Kidney tubule cell (primary cell): Measurements from ENCODE around the gene CALML6.

Source experiments
- DNase-seq: peaks from one replicate; pipeline ENCODE4 v3.0.0-alpha.2; 2018; ENCODE audit warnings: low spot score

CALML6 gene

DNA sequence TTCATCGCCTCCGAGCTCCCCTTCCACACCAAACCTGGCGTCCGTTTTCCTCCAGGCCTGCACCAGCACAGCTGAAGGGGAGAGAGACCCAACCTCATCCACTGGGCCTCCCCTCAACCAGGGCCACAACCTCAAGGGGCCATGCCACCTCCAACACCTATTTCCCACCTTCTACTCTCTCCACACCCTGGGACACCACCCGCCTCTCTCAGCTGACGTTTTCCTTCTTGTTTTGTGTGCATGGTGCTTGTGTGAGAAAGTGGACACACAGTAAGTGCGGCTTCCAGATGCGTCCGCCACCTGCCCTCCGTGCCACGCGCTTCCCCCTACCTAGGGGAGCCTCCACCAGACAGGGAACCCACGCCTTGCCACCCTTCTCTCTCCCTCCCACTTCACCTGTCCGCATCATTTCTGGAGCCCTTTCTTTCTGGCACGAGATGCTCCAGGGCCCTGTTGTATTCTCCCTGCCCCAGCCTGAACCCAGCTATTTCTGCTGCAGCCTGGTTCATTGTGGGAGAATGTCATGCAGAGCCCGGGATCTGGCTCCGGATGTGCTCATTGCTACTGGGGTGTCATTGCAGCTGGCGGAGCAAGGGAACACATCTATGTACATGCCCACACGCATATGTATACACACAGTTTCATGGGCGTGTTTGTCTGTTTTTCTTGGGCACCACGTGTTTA, 22.8 kb upstream of the CALML6 start:
- no peak for DNase-seq

DNA sequence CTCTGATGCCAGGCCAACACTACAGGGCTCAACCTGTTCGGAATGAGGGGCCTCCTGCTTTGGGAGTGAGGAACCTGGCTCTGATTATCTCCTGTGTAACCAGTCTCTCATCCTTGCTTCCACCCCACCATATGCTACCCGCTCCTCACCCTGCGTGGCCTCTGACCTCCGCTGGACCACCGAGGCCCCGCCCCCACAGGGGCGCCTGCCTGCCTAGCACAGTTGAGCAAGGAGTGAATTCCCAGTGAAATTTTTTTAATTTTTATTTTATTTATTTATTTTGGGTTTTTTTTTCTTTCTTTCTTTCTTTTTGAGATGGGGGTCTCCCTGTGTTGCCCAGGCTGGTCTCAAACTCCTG, 22.3 kb upstream of the CALML6 start:
- DNase-seq: no peak

DNA sequence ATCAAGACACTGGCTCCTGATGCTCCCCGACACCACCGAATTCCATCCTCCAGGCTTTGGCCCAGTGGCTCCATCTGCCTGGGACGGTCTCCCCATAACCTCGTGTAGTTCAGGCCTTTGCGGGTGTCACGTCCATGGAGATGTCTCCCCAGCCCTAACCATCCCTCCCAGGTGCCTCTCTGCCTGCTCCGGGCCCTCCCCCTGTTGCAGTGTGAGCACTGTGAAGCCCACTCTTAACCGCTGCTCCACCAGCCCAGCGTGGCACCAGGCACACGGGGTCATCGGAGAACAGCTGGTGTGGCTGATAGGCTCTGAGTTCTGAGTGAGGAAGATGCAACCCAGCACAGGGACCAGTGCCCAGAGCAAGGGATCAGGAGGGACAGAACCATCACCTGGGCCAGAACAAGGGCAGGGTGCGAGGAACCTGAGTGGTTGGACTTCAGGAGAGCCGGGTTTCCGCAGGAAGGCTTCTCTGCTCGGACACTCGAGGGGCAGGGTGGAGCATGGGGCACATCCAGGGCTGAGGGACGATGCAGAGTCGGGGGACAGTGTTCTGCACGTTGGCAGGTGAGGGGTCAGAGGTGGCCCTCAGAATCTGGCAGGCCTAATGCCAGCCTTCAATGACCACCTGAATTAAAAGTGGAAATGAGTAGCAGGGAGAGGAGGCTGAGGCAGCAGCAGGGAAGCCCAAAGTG, 21.6 kb upstream of the CALML6 start:
- no peak for DNase-seq

DNA sequence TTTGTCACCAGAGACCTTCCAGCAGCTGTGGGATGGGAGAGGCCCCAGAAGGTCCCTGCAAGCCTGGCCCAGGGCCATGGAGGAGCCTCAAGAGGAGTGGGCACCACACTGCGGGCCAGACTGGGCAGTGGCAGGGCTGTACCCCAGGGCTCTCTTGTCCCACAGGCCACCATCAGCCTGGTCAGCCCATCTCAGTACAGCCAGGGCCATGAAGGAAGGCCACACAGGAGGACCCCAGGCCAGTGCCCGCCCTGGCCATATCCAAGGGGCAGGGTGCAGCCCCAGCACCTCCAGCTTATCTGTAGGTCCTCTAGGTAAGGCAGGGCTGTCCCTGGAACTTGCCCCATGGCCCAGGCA, 21.1 kb upstream of the CALML6 start:
- DNase-seq: no peak

DNA sequence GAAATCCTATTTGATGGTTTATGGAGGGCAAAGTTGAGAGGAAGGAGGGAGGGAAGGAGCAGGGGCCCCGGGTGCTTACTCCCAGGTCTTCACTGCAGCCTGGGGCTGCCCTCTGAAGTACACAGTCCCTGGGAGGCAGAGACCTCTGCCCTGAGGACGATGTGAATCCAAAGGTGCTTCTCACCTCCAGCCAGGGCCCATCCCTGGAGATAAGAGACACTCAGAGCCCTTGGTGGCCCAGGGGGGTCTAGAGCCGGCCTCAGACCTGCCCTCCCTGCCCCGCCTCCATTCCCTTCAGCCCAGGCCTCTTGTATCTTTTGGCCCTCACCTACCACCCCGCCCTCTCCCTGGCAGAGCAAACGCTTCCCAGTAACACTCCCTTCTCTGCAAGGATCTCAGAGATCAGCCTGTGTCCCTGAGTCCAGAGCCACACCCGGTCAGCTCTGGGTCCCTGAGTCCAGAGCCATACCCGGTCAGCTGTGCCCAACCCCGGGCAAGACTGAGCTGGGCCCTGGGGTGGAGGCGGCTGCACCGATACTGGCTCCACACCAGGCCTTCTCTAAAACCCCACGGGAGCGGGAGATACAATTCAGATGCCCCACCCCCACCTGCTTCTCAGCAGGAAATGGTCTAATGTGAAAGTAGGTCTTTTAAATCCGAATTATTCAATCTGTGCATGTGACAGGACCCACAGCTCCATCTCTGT, 20.6 kb upstream of the CALML6 start:
- DNase-seq: no peak

DNA sequence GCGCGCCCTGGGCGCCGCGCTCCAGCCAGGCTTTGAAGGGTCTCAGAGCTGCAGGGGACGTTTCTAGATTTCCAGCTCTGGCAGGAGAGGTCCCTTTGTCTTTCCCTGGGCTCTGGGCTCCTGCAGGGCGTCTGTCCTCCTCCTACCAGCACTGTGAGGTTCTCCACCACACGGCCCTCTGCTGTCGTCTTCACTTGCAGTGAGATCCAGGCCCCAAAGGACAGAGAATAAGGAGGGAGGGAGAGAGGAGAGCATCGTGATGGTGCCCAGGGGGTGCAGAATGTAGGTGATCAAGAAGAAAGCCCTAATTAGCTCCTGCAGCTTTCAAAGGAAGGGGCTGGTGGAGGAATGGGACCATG, 20.0 kb upstream of the CALML6 start:
- no peak for DNase-seq

DNA sequence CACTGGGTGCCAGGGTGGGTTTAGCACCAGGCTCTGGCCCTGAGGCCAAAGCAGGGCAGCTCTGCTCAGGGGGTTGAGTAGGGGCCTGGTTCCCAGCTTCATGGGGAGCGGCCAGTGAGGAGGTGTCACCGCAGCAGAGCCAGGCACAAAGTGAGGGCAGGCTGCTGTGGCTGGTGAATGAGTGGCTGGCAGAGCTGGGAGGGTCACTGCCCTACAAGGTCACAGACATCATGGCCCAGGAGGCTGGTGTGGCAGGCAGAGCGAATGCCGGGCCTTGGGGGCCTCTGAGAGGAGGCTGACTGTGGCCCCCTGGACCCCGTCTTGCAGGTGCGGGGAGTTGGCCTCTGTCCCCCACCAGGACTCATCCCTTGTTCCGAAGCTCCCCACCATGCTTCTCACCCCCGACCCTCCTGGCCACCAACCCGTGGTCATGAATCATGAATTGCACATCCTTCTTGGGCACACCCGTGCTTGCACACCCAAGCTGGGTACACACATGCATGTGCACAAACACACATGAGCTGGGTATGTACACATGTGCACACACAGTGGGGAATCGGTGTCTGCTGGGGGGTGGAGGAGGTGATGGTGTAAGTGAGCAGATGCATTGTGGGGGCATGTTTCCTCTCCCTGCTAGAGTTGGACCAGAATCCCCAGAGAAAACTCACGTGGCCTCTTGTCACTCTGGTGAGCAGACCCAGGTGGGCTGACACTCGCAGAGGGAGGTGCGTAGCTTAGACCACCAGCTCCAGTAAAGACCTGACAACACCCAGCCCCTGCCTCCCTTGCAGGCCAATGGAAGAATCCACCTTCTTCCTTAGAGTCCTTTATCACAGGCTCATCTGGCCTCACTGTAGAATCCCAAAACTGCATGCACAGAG, 19.4 kb upstream of the CALML6 start:
- no peak for DNase-seq

DNA sequence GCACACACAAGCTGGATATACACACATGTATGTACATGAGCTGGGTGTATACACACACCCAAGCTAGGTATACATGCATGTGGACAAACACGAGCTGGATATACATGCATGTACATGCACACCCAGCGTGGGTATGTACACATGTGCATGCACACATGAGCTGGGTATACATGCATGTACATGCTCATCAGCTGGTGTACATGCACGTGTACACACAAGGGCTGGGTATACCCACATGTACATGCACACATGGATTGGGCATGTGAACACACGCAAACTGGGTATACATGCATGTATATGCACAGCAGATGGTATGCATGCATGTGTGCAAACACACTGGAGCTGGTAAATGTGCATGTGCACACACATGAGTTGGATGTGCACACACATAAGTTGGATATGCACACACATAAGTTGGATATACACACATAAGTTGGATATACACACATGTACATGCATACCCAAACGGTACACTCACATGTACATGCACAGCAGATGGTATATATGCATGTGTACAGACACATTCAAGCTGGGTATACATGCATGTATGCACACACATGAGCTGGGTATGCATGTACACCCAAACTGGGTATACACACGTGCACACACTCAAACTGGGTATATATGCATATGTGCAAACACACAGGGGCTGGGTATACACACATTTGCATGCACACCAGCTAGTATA, 16.7 kb upstream of the CALML6 start:
- no peak for DNase-seq

DNA sequence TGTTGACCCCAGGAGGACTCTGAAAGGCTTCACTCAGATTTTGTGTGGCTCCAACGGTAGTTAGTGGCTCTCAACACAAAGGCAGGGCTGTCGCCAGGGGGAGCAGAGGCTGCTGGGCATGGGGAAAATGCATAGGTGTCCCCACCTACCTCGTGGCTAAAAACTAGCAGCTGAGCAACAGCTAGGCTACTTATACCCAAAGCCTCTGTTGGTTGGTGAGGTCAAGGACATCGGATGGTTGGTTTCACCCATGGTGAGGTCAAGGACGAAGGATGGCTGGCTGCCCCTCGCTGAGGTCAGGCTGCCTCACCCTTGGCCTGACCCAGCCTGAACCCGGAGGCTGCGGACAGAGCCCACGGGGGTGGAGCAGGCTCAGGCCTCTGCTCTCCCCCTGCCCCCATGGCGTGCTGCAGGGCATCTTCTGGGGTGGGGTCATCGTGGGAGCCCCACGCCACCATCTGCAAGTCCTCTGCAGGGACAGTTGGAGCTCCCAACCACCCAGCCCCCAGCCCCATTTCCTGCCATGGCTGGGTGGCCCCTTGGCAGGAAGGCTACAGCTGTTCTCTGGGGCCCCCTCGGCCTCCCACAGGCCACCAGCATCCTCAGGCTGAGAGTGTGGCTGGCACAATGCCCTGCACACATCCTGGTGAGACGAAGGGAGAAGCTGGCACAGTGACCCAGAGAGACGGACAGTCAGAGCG, 15.6 kb upstream of the CALML6 start:
- no peak for DNase-seq

DNA sequence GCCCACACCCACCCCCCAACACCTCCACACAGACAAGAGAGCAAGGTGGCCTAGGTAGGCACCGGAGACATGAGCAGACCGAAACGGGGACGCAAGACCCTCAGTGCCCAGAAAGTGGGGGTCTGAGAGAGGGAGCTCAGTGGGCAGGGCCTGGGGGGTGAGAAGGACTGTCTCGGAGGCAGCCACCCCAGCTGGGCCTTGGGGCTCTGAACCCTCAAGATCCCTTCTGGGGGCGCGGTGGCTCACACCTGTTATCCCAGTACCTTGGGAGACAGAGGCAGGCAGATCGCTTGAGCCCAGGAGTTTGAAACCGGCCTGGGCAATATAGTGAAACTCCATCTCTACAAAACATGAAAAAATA, 15.1 kb upstream of the CALML6 start:
- no peak for DNase-seq

DNA sequence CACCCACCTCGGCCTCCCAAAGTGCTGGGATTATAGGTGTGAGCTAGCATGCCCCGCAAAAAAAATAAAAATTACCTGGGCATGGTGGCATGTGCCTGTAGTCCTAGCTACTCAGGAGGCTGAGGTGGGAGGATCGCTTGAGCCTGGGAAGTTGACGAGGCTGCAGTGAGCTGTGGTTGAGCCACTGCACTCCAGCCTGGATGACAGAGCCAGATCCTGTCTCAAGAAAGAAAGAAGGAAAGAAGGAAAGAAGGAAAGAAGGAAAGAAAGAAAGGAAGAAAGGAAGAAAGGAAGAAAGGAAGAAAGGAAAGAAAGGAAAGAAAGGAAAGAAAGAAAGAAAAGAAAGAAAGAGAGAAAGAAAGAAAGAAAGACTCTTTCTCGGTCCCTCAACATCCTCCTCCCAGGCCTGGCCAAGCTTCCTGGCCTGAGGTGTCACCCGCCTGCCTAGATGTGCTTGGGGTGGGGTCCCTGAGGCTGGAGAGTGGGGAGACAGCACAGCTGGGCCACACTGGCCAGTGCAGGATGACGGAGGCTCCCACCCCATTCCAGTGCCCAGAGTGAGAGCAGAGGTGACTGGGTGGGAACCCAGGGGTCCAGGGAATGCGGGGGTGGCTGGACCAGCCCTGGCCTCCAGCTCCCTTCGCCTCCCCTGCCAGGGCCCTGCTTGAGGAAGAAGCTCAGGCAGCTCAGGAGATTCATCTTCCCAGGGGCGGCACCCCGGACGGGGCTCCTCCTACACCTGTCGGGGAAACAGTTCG, 14.0 kb upstream of the CALML6 start:
- DNase-seq: no peak

DNA sequence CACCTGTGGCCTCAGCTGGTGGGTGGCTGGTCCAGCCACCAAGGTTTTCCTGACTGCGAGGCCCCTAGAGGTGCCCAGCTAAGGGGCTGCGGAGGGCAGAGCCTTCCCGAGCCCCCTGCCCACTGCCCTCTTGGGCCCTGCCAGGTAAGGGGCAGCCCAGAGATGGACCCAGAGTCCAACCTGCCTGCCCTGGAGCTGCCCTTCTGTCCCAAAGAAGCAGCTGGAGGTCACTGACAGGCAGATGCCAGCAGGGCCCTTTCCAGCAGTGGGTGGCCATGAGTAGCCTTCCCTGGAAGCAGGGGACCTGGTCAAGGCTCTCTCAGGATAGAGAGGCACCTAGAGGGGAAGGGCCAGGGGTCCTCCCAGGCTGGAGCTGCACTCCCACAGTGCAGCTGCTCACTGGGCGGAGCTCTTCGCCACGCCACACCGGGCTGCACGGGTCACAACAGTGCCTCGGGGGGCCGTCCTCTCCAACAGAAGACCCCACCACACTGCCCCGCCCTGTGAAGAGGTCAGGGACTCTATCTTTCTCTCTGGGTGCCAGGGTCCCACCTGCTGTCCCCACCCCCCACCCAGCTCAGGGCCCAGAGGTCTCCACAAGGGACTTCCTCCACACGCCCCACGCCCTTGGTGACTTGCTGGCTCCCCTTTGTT, 13.3 kb upstream of the CALML6 start:
- DNase-seq: no peak

DNA sequence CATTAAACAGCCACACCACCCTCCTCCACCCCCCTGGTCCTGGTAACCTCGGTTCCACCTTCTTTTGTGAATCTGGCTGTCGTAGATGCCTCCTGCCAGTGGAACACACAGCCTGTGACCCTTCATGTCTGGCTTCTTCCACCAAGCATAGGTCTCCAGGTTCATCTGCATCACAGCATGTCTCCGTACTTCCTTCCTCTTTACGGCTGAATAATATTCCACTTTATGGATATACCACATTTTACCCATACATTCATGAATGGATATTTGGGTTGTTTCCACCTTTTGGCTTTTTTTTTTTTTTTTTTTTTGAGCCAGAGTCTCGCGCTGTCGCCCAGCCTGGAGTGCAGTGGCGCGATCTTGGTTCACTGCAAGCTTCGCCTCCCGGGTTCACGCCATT, 11.8 kb upstream of the CALML6 start:
- no peak for DNase-seq

DNA sequence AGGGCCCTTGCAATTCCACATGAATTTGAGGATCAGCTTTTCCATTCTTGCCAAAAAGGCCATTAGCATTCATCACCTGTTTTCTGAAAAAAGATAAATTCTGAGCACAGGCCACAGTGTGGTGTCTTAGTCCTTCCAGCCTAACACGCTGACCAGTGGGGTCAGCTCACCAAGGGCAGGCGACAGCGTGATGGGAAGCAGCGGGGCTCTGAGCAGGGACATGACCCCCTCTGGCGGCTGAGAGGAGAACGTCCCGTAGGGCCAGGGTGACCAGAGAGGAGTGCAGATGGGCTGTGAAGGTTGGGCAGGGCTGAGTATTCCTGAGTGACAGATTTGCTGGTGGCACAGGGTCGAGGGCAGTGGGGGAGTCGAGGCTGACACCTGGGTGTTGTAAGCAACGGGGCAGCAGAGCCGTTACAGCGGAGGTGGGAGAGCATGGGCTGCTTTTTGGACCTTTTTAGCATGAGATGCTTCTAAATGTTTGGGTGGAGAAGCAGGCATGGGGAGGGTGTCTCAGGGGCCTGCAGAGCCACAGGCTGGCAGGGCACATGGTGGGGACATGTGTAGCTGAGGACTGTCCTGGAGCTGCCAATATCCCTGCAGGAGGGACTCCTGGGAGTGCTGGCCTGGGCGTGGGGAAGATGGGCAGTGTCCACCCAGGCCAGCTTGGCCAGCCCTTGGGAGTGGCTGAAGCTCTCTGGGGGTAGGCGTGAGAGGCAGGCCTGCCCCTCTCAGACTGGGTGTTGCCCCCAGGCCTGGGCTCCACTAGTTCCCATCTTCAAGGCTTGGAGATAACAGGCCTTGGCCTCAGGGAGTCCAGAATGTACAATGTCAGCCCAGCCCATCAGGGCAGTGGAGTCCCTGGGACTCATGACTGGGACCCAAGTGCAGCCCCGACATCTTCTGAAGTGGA, 8.6 kb upstream of the CALML6 start:
- DNase-seq: peak; percentile 83

DNA sequence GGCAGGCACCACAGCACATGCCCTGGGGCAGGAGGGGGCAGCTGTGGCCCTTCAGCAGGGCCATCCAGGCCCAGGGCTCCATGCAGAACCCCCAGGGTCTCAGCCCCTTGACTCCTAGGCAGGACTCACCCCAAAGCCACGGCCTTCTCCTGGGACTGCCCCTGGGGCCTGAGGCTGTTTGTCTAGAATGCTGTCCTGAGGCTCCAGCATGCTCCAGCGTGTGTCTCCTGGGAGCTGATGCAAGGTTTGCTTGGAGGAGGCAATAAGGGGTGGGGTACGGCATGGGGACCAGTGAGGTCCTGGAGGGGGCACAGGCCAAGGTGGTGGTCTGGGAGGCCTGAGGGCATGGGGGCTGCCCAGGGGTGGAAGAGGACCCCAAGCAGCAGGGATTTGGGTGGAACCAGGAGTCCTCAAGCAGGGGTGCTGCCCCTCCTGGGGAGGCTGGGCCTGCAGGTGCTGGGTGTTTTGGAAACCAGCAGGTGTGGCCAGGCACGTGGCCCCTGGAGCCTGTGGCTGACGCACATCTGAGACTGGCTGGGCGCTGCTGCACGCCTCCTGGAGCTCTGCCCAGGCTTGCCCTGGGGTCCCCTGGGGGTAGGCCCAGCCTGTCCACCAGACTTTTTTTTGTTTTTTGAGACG, 7.8 kb upstream of the CALML6 start:
- no peak for DNase-seq

DNA sequence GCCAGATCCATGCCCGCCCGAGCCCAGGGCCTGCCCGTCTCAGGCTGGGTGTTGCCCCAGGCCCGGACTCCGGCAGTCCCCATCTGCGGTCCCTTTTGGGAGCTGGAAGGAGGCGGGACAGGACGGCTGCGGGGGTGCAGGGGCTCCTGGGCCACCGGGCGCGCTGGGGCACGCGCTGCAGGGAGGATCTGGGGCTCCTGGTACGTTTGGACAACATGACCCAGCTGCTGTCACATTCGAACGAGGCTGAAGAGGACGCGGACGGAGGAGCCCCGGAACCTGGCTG, 6.6 kb upstream of the CALML6 start:
- DNase-seq: no peak

DNA sequence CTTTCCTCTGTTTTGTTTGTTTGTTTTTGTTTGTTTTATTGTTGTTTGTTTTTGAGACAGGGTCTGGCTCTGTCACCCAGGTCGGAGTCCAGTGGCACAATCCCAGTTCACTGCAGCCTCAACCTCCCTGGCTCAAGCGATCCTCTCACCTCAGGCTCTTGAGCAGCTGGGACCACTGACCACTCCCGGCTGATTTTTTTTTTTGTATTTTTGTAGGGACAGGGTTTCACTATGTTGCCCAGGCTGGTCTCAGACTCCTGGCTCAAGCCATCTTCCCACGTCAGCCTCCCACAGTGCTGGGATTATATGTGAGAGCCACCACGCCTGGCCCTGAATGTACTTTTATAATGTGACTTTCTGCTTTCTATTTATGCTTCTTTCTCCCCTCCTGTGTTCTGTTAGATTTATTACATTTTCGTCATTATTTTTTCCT, 5.0 kb upstream of the CALML6 start:
- DNase-seq: no peak

DNA sequence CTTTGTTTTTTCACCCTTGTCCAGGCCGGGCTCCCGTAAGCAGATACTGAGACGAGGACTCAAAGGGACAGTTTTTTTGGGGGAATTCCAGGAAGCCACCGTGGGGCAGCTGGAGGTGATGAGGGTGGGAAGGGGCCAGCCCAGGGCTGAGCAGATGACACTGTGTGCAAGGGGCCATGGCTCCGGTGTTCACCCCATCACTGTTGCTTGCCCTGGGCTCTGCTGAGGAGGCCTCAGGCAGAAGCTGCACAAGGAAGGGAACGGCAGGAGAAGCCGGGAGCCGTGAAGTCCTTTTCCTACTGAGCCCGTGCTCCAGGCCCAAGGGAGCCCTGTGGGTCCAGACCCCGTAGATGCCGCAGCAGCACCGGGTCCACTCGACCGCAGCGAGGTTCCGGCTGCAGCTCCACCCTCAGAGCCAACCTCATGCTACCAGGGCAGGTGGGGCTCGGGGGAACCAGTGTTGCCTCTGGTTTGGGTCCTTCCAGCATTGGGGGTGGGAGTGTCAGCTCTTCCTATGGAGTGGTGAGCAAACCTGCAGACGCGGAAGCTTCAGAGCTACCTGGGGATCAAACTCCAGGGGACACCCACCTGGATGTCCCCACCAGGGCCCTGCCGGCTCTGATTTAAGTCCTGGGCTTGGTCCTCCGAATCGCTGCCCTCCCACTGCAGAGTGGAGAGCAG, 4.3 kb upstream of the CALML6 start:
- no peak for DNase-seq
